ENCODE results near the gene PHLPP1.

DNA sequence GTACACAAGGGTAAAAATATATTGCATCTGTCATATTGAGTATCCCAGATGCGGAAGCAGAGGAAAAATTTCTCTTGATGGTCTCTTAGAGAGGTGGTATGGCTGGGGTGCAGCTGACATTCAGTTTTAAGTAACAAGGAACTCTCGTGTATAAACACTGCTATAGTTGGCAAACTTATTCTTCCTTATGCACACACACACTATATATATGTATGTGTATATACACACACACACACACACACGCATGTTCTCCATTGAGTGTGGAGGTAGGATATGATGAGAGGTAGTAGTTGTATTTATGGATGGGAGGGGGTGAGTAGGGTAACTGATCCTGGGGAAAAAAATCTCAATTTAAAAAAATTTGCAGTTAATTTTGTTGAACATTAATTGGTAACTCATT lies 10.6 kb downstream of the PHLPP1 start:
- TF ChIP-seq, protein P1, sequence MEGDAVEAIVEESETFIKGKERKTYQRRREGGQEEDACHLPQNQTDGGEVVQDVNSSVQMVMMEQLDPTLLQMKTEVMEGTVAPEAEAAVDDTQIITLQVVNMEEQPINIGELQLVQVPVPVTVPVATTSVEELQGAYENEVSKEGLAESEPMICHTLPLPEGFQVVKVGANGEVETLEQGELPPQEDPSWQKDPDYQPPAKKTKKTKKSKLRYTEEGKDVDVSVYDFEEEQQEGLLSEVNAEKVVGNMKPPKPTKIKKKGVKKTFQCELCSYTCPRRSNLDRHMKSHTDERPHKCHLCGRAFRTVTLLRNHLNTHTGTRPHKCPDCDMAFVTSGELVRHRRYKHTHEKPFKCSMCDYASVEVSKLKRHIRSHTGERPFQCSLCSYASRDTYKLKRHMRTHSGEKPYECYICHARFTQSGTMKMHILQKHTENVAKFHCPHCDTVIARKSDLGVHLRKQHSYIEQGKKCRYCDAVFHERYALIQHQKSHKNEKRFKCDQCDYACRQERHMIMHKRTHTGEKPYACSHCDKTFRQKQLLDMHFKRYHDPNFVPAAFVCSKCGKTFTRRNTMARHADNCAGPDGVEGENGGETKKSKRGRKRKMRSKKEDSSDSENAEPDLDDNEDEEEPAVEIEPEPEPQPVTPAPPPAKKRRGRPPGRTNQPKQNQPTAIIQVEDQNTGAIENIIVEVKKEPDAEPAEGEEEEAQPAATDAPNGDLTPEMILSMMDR (conservative IDR thresholded peaks at IDR 0.05; ENCODE audit: low read depth, low read length): no peak
- TF ChIP-seq EZH2 (IDR thresholded peaks at IDR 0.05; ENCODE audit: borderline replicate concordance, low read depth, low read length, poor library complexity, severe bottlenecking): no peak
